Thyroid gland (tissue), 4 donors: ENCODE data around the gene MYO18B.

Experiments used
- POLR2A ChIP-seq, 2 donors: fragments of 450-650 bp; IDR thresholded peaks; one replicate each; pipeline ENCODE4 v1.6.1; 2017; ENCODE audit warnings: antibody characterized with exemption in 2 of 2, mild to moderate bottlenecking in 2 of 2, moderate library complexity in 1 of 2
- TF ChIP-seq, protein P1 (sequence below), 6 experiments: fragments of 200-600 bp in 3 of 6; fragments of 450-650 bp in 3 of 6; sonication (generic) in 3 of 6; IDR thresholded peaks; one replicate each; pipeline ENCODE4 v1.5.1; 2016 to 2019; ENCODE audit warnings: antibody characterized with exemption in 6 of 6, mild to moderate bottlenecking in 2 of 6, inconsistent platforms in 1 of 6, moderate library complexity in 1 of 6

DNA sequence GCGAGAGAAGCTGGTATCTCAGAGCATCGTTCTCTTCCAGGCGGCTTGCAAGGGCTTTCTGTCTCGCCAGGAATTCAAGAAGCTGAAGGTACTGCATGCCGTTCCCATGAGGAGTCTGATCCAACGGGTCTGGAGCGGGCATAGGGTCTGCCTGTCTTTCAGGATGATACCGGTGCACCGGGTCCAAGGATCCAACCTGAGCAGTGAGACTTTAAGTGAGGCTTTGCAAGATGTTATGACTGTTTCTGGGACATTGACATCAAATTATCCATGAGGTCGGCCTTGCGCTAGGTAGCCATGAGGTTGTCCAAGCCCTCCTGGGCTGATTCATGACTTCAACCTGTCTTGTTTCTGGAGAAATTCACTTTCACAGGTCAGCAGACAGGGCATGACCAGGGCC, 132.3 kb downstream of the MYO18B start:
- TF ChIP-seq, protein P1, sequence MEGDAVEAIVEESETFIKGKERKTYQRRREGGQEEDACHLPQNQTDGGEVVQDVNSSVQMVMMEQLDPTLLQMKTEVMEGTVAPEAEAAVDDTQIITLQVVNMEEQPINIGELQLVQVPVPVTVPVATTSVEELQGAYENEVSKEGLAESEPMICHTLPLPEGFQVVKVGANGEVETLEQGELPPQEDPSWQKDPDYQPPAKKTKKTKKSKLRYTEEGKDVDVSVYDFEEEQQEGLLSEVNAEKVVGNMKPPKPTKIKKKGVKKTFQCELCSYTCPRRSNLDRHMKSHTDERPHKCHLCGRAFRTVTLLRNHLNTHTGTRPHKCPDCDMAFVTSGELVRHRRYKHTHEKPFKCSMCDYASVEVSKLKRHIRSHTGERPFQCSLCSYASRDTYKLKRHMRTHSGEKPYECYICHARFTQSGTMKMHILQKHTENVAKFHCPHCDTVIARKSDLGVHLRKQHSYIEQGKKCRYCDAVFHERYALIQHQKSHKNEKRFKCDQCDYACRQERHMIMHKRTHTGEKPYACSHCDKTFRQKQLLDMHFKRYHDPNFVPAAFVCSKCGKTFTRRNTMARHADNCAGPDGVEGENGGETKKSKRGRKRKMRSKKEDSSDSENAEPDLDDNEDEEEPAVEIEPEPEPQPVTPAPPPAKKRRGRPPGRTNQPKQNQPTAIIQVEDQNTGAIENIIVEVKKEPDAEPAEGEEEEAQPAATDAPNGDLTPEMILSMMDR (IDR thresholded peaks at IDR 0.05), result no peak
- TF ChIP-seq POLR2A (IDR thresholded peaks at IDR 0.05), result no peak
